PC-3 (cell line): ENCODE results near the gene GPR146.

Source experiments
- EZH2 ChIP-seq: fragments of 300-600 bp; sonication (generic); IDR thresholded peaks from one replicate; pipeline ENCODE4 v1.6.1; 2017; ENCODE audit warnings: antibody characterized with exemption, mild to moderate bottlenecking, low read length; ENCODE audit not compliant: unreplicated experiment
- TF ChIP-seq, protein P1 (sequence below): fragments of 300-600 bp; sonication (generic); conservative IDR thresholded peaks from 2 replicates; pipeline ENCODE4 v1.5.1; 2017; ENCODE audit warnings: antibody characterized with exemption, low read depth, mild to moderate bottlenecking, low read length

DNA sequence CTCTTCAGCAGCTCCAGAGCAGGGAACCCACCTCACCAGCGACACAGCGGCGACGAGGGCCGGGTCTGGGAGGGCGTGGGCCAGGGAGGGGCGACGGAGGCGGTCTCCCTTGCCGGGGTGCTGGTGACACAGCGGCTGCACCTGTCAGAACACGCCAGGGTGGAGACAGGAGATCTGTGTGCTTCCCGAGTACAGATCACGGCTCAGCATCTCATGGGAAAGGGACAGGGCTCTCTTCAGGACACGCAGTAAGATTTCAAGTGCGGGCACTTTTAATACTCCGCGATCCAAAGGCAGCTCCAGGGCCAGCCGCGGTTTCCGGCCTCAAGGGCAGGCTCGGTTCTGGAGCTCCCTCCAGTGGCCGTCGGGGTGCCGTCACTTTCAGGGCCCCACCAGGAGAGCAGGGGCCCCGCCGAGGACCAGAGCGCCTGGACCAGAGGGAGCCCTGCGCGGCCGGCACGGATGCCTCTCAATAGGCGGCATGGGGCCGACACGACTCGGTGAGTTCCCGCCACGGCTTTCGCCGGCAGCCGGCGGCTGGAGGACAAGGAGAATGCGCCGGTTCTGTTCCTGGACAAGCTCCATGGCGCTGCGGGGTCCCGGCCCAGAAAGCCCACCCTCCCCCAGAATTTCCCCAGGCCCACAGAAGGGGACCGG lies 21.4 kb downstream of the GPR146 start:
- TF ChIP-seq, protein P1, sequence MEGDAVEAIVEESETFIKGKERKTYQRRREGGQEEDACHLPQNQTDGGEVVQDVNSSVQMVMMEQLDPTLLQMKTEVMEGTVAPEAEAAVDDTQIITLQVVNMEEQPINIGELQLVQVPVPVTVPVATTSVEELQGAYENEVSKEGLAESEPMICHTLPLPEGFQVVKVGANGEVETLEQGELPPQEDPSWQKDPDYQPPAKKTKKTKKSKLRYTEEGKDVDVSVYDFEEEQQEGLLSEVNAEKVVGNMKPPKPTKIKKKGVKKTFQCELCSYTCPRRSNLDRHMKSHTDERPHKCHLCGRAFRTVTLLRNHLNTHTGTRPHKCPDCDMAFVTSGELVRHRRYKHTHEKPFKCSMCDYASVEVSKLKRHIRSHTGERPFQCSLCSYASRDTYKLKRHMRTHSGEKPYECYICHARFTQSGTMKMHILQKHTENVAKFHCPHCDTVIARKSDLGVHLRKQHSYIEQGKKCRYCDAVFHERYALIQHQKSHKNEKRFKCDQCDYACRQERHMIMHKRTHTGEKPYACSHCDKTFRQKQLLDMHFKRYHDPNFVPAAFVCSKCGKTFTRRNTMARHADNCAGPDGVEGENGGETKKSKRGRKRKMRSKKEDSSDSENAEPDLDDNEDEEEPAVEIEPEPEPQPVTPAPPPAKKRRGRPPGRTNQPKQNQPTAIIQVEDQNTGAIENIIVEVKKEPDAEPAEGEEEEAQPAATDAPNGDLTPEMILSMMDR: peak; percentile 71
- TF ChIP-seq EZH2: no peak
